HEK293 (cell line): ENCODE results near the gene ACADSB.

Source experiments
- GLI4 ChIP-seq: fragments of 450-650 bp; formaldehyde crosslinking; IDR thresholded peaks from 2 replicates; pipeline ENCODE4 v1.5.1; 2016; ENCODE audit warnings: missing biosample characterization, missing genetic modification characterization
- HOXC10 ChIP-seq: sonication (generic); formaldehyde crosslinking; IDR thresholded peaks from 2 replicates; pipeline ENCODE4 v1.8.1; 2023; ENCODE audit warnings: mild to moderate bottlenecking, missing genetic modification reagents
- MYNN ChIP-seq: fragments of 450-650 bp; formaldehyde crosslinking; IDR thresholded peaks from 2 replicates; pipeline ENCODE4 v1.5.1; 2016; ENCODE audit warnings: missing biosample characterization, missing genetic modification characterization, borderline replicate concordance
- PRDM6 ChIP-seq: fragments of 450-650 bp; formaldehyde crosslinking; IDR thresholded peaks from 2 replicates; pipeline ENCODE4 v1.5.1; 2017; ENCODE audit warnings: missing biosample characterization, missing genetic modification characterization
- REPIN1 ChIP-seq: fragments of 450-650 bp; formaldehyde crosslinking; IDR thresholded peaks from 2 replicates; pipeline ENCODE4 v1.5.1; 2017; ENCODE audit warnings: missing biosample characterization, missing genetic modification characterization, low read depth
- SETDB1 ChIP-seq: IDR thresholded peaks from one replicate; pipeline ENCODE4 v1.6.1; 2017; ENCODE audit warnings: mild to moderate bottlenecking, low read length, moderate library complexity, mixed read lengths; ENCODE audit not compliant: insufficient read length
- SP3 ChIP-seq: fragments of 450-650 bp; formaldehyde crosslinking; IDR thresholded peaks from 2 replicates; pipeline ENCODE4 v1.5.1; 2016; ENCODE audit warnings: missing biosample characterization, missing genetic modification characterization
- ZBTB10 ChIP-seq: fragments of 450-650 bp; formaldehyde crosslinking; IDR thresholded peaks from 2 replicates; pipeline ENCODE4 v1.5.1; 2016; ENCODE audit warnings: missing biosample characterization, missing genetic modification characterization
- ZEB2 ChIP-seq: fragments of 450-650 bp; formaldehyde crosslinking; IDR thresholded peaks from 2 replicates; pipeline ENCODE4 v1.5.1; 2016; ENCODE audit warnings: missing biosample characterization, missing genetic modification characterization
- ZFHX2 ChIP-seq: fragments of 450-650 bp; formaldehyde crosslinking; conservative IDR thresholded peaks from 2 replicates; pipeline ENCODE4 v1.5.1; 2016; ENCODE audit warnings: missing biosample characterization, missing genetic modification characterization
- ZNF138 ChIP-seq: fragments of 450-650 bp; formaldehyde crosslinking; IDR thresholded peaks from 2 replicates; pipeline ENCODE4 v1.5.1; 2016; ENCODE audit warnings: missing biosample characterization, missing genetic modification characterization, borderline replicate concordance
- ZNF140 ChIP-seq: fragments of 450-650 bp; formaldehyde crosslinking; IDR thresholded peaks from 2 replicates; pipeline ENCODE4 v1.5.1; 2016; ENCODE audit warnings: missing biosample characterization, missing genetic modification characterization
- ZNF2 ChIP-seq: fragments of 450-650 bp; formaldehyde crosslinking; IDR thresholded peaks from 2 replicates; pipeline ENCODE4 v1.5.1; 2016; ENCODE audit warnings: missing biosample characterization, missing genetic modification characterization
- ZNF24 ChIP-seq: fragments of 450-650 bp; formaldehyde crosslinking; IDR thresholded peaks from 2 replicates; pipeline ENCODE4 v1.5.1; 2016; ENCODE audit warnings: missing biosample characterization, missing genetic modification characterization
- ZNF311 ChIP-seq: fragments of 450-650 bp; formaldehyde crosslinking; IDR thresholded peaks from 2 replicates; pipeline ENCODE4 v1.5.1; 2017; ENCODE audit warnings: missing biosample characterization, missing genetic modification characterization, borderline replicate concordance
- ZNF335 ChIP-seq: fragments of 450-650 bp; formaldehyde crosslinking; conservative IDR thresholded peaks from 2 replicates; pipeline ENCODE4 v1.5.1; 2016; ENCODE audit warnings: missing biosample characterization, missing genetic modification characterization
- ZNF350 ChIP-seq: fragments of 450-650 bp; formaldehyde crosslinking; IDR thresholded peaks from 2 replicates; pipeline ENCODE4 v1.5.0; 2017; ENCODE audit warnings: missing biosample characterization, mild to moderate bottlenecking, missing genetic modification characterization
- ZNF423 ChIP-seq: fragments of 450-650 bp; formaldehyde crosslinking; IDR thresholded peaks from 2 replicates; pipeline ENCODE4 v1.5.1; 2016; ENCODE audit warnings: missing biosample characterization, missing genetic modification characterization
- ZNF473 ChIP-seq: fragments of 450-650 bp; formaldehyde crosslinking; IDR thresholded peaks from 2 replicates; pipeline ENCODE4 v1.5.1; 2017; ENCODE audit warnings: missing biosample characterization, missing genetic modification characterization
- ZNF488 ChIP-seq: fragments of 450-650 bp; formaldehyde crosslinking; IDR thresholded peaks from 2 replicates; pipeline ENCODE4 v1.5.1; 2016; ENCODE audit warnings: missing biosample characterization, missing genetic modification characterization
- ZNF529 ChIP-seq: fragments of 450-650 bp; formaldehyde crosslinking; IDR thresholded peaks from 2 replicates; pipeline ENCODE4 v1.5.1; 2017; ENCODE audit warnings: missing genetic modification characterization, missing biosample characterization; ENCODE audit not compliant: insufficient replicate concordance
- ZNF544 ChIP-seq: fragments of 450-650 bp; formaldehyde crosslinking; IDR thresholded peaks from 2 replicates; pipeline ENCODE4 v1.5.0; 2017; ENCODE audit warnings: missing biosample characterization, missing genetic modification characterization
- ZNF600 ChIP-seq: fragments of 450-650 bp; formaldehyde crosslinking; IDR thresholded peaks from 2 replicates; pipeline ENCODE4 v1.5.1; 2016; ENCODE audit warnings: missing biosample characterization, missing genetic modification characterization
- ZNF692 ChIP-seq: fragments of 450-650 bp; formaldehyde crosslinking; IDR thresholded peaks from 2 replicates; pipeline ENCODE4 v1.5.1; 2016; ENCODE audit warnings: missing biosample characterization, missing genetic modification characterization
- ZNF747 ChIP-seq: fragments of 450-650 bp; formaldehyde crosslinking; IDR thresholded peaks from 2 replicates; pipeline ENCODE4 v1.5.1; 2016; ENCODE audit warnings: missing biosample characterization, missing genetic modification characterization
- ZNF843 ChIP-seq: fragments of 450-650 bp; formaldehyde crosslinking; IDR thresholded peaks from 2 replicates; pipeline ENCODE4 v1.5.1; 2016; ENCODE audit warnings: missing biosample characterization, missing genetic modification characterization

Gene ACADSB

GRCh38 chr10:123007558-123008354, 1.1 kb upstream of the ACADSB start (continued):
- TF ChIP-seq ZNF488 (tag by site-specific recombination) (no peak), ZNF843 (no peak), REPIN1 (no peak), ZNF138 (tag by site-specific recombination) (no peak), ZNF140 (no peak), PRDM6 (tag by site-specific recombination) (peak; percentile 74), ZNF24 (tag by site-specific recombination) (no peak), GLI4 (tag by site-specific recombination) (no peak), ZNF529 (tag by site-specific recombination) (no peak), ZNF423 (tag by site-specific recombination) (no peak), ZNF473 (no peak), ZNF311 (tag by site-specific recombination) (no peak), ZNF2 (tag by site-specific recombination) (no peak), ZNF544 (tag by site-specific recombination) (no peak), ZEB2 (tag by site-specific recombination) (no peak), ZBTB10 (no peak), ZNF600 (tag by site-specific recombination) (peak; percentile 29; the same call in 1 of the 2 replicates), SETDB1 (no peak), HOXC10 (no peak), ZNF350 (tag by site-specific recombination) (no peak), ZNF335 (tag by site-specific recombination) (peak; percentile 73), ZNF747 (tag by site-specific recombination) (no peak), SP3 (tag by site-specific recombination) (no peak), MYNN (no peak), ZNF692 (tag by site-specific recombination) (no peak), ZFHX2 (tag by site-specific recombination) (no peak)
